Fibroblast of skin of right biceps (primary cell): ENCODE data around the gene LNPEP.

Experiments used
- DNase-seq: peaks from one replicate; pipeline ENCODE4 v3.0.0-alpha.2; 2013

Gene LNPEP

DNA sequence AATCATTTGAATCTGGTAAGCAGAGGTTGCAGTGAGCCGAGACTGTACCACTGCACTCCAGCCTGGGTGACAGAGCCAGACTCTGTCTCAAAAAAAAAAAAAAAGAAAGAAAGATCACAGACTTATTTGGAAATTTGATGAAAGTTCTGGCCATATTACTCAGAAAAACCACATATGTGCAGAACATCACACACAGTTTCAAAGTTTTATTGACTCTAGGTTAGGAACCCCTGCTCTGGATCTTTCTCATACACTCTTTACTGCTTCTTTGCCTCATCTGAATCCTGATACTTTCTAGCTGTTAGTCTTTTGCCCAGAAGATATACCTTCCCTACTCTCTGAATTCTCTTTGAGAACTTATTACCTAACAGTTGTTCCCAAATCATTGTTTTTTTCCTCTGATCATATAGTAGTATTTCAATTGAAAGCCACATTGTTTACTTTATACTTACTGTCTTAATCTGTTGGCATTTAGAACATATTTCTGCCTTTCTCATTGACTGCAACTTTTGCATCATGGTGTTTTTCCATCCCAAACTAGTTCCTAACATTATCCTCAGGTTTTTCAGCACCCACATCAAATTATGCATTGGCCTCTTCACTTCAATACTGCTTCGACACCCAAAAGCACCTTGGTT is 68.7 kb downstream of the LNPEP start:
- DNase-seq: no peak

GRCh38 chr5:97006454-97007060 is 70.7 kb downstream of the LNPEP start:
- DNase-seq: peak; percentile 28

DNA sequence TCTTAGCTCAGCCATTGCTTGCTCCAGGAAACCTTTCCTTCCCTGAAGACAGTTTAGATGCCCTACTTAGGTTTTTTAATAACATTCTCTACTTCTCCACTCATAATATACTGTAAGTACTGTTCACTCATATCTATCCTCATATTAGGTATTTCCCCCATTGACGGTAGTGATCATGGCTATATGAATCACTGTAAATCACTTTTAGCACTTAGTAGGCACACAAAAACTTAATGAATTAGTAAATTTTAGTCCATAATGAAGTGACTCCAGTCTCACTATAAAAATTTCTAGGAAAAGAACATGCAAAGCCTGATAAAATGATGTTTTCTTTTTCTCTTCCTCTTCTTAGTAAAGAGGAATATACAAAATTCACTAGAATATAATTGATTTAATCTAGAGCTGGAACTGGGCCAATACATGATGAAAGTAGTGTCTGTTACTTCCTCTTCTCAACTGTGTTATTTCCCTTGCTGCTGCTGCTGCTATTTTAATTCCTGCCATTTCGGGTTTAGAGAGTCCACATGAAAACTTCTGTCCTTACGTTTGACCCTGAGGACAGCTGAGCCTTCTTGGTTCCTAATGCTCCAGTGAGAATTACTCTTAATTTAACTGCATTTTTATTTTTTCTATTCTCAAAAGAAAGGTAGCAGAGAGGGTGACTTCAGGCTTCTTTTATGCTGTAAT is 73.5 kb downstream of the LNPEP start:
- DNase-seq: no peak

DNA sequence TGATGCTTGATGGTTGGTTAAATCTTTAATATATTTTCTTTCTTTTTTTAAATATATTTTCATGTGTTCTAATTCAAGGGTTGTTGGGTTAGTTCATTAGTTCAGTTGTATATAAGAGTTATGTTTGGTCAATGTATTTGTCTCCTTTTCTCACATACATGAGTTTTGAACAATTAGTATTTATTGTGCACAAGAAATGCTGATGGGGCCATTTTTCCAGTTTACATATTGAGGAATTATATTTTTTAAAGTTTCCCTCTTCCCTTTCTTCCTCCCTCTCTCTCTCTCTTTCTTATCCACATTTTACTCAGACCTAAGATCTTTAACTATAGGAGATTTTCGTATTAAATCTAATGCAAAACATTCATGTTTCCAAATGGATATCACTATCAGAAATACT is 74.0 kb downstream of the LNPEP start:
- no peak for DNase-seq

- peak; percentile 60 for DNase-seq
Measured at GRCh38 chr5:97010606-97011005, 74.7 kb downstream of the LNPEP start.

GRCh38 chr5:97011567-97011966 is 75.7 kb downstream of the LNPEP start:
- DNase-seq: no peak

DNA sequence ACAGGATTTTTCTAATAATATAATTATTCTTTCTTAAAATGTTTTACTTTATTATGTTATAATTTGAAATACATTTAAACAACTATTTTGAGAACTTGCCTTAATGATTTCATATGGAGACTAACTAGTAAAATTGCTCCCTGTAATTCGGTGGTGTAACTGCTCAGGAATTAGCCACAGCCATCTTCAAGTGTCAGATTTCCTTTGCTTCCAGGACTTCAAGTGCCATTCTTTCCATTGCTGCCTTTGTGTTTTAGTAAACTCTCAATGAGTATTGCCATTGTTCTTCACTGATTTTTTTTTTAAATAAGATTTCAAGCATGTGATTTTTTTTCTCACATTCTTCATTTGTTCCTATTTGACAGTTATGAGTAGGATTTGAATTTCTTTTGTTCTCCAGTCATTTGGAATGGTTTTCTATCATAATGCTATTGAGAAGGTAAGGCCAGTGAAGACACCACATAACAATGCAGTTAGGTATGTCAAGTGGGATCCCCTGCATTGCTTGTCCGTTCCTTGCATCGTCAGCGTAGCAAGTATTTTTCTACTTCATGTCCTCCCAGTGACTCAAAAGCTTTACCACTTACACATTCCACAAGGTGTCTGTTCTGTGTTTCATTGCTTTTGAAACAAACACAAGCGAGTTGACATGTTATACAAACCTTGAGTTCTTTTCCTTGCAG is 83.7 kb downstream of the LNPEP start:
- peak; percentile 55 for DNase-seq

DNA sequence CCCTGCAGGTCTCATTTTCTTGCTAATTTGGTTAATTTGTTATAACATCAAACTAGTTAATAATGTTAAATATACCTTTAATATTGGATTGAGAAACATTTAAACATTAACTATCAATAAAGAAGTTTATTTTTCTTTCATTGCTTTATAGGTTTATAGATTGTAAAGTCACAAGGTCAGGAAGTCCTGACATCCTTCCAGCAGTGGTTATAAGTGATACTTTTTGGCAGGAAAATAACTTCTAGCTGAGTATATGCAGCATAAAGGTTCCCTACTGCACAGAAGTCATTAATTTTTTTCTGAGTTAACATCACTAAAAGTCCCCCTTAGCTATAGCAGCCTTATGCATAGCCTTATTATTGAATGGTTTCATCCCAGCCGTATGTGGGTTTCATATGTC is 85.5 kb downstream of the LNPEP start:
- DNase-seq: no peak

- no peak for DNase-seq
Measured at GRCh38 chr5:97022898-97023297, 87.0 kb downstream of the LNPEP start.

- peak; percentile 49 for DNase-seq
Measured at GRCh38 chr5:97026721-97027120, 90.8 kb downstream of the LNPEP start.

DNA sequence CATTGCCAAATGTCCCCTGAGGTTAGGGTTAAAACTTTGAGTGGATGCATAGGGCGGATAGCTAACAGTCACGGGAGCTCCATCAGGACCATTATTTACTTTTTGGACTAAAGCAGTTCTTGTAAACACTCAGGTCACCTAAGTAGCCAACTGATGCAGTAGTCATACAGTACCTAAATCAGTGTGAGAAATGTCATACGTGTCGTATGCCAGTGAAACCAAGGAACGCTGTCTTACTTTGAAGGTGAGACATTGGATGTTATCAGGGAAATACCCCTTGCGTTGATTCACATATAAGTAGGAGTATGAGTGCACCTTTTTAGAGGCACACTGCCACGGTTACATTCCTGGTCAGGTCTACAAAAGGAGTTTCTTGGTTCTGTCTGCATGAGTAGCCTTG is 101.9 kb downstream of the LNPEP start:
- DNase-seq: no peak

DNA sequence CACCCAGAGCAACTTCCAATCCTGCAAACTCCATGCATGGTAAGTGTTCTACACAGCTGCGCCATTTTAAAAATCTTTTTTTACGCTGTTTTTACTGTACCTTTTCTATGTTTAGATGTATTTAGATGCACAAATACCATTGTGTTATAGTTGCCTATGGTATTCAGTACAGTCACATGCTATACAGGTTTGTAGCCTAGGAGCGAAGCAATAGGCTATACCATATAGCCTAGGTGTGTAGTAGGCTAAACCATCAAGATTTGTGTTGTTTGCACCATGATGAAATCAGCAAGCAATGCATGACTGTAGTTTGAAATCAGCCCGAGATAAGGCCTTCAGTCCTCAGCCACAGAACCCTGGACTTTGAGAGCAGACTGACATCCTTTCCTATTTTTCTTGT is 105.4 kb downstream of the LNPEP start:
- no peak for DNase-seq

GRCh38 chr5:97042996-97043395 is 107.1 kb downstream of the LNPEP start:
- no peak for DNase-seq

DNA sequence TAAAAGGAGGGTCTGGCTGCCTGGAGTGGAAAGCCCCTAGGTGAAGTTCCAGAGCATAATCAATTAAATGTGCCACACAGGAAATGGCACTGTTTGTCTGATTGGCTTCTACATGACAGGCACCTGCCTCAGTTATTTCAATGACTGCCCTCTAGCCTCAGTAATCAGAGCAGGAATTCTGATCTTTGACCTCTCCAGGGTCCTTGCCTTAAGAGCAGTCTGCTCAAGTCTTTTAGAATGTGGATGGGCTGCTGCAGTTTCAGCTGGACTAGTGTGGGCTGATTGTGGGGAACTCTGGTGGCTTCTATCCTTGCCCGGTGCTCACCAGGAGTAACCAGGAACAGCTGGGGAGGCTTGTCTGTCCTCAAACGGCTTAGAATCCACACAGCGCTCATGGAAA is 107.6 kb downstream of the LNPEP start:
- no peak for DNase-seq

DNA sequence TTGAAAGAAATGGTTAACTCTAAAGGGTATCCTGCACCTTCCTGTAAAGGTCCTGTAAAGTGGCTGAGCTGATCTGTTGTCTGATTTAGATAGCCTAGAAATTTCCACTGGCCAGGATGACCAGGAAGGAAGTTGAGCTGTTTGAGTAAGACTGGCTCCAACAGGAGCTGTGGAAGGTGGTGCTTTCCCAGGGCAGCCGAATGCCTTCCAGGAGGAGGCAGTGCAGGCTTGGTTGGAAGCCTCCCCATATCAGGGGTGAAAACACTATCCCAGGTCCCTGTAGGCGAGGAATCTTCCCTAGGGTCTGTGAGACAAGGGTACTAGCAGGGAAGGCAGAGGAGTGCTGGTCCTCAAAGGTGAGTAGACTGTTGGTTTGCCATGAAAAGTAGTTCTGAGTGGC is 108.2 kb downstream of the LNPEP start:
- DNase-seq: no peak

GRCh38 chr5:97046270-97046982 is 110.5 kb downstream of the LNPEP start:
- peak; percentile 31 for DNase-seq

- DNase-seq: no peak
Measured at GRCh38 chr5:97047076-97047475, 111.2 kb downstream of the LNPEP start.

GRCh38 chr5:97049175-97049574 is 113.3 kb downstream of the LNPEP start:
- no peak for DNase-seq

GRCh38 chr5:97056263-97056662 is 120.4 kb downstream of the LNPEP start:
- DNase-seq: no peak

DNA sequence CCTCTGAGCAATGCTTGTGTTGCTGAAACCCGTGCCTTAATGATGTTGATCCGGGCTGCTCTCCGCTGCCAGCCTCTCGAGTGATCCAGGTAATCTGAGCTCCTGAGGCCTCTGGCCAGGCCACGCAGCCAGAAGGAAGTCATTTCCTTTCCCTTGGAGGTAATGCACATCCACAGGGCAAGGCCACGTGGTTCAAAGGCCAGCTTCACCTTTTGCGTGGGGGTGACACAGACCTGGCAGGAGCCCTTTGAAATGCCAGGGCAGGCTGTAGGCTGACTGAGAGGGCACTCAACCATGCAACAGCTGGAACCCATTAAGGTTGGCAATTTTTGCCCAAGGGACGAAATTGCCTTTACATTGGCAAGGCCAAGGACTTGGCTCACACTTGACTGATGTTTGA is 126.2 kb downstream of the LNPEP start:
- no peak for DNase-seq

DNA sequence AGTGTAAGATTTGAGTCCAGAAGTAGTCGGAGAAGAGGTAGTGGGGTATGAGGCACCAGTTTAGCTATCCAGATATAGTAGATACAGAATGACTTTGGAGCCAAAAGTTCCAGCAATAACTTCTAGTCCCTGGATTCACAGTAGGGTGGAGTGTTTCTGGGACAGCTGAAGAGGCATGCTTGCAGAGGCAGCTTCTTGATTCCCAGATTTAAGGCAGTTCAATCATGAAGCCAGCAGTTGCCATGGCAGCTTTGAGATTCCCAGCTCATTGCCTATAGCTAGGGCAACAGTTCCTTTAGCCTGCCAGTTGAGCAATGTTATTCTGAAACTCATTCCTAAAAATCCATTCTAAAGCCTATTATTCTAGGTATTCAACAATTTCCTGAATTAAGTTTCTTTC is 127.4 kb downstream of the LNPEP start:
- no peak for DNase-seq

DNA sequence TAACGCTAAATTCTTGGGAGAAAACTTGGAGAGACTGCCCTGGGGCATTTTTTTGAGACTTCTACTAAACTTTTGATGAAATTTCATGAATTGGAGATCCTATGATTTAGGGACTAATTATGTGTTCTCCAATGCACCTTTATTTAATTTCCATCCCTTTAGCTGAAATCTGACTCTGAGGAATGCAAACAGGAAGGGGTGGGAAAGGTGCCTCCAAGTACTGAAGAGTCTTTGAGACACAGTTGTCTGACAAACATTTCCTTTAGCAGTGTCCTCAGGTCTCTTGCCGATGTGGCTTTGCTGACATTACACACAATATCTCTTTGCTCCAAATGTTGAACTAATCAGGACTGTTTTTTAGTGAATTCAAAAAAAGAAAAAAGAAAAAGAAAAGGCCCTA is 129.6 kb downstream of the LNPEP start:
- DNase-seq: no peak

DNA sequence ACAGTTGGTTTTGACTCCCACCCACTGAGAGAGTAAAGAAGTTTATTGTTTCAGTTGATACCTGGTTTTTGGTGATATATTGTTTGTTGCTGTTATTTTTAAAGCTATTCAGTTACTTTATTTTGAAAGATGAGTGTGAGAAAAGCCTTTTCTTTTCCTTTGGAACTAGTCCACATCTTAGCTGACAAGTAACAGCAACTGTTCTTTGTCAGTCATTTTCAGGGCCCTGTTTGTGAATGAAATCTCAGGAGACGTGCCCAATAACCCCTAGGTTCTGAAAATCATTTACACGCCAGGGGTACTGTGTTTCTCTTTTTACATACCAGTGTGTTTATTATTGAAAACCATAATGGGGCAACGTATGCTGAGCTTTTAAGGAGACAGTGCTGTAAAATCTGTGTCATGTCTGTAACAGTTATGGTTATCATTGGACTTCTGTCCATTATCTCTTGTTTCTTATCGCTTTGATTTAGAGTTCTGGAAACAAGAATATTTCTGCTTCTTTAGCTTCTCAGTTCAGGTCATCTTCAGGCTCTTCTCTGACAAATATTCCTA is 131.5 kb downstream of the LNPEP start:
- DNase-seq: no peak
